Type B pancreatic cell (in vitro differentiated cells): ENCODE results near the gene SLC66A1. TPM values are rescaled to one million over a fixed set of nuclear protein-coding genes. Genes with fewer than 3 reads are reported as not detected.

Source experiments
- DNase-seq: peaks from one replicate; pipeline ENCODE4 v3.0.0; 2021; ENCODE audit warnings: mixed read lengths; ENCODE audit not compliant: unreplicated experiment; ENCODE audit errors: extremely low spot score
- H3K27ac Mint-ChIP-seq: 2 replicates; pipeline ENCODE4 v1.8.0; 2021; ENCODE audit warnings: mild to moderate bottlenecking, mixed read lengths
- H3K27me3 Mint-ChIP-seq: 2 replicates; pipeline ENCODE4 v1.8.0; 2021; ENCODE audit warnings: mixed read lengths
- H3K36me3 Mint-ChIP-seq: 2 replicates; pipeline ENCODE4 v1.8.0; 2021; ENCODE audit warnings: mixed read lengths
- H3K4me1 Mint-ChIP-seq: one replicate; pipeline ENCODE4 v1.8.0; 2021; ENCODE audit warnings: mixed read lengths; ENCODE audit not compliant: unreplicated experiment
- H3K4me3 Mint-ChIP-seq: 2 replicates; pipeline ENCODE4 v1.8.0; 2021; ENCODE audit warnings: mild to moderate bottlenecking, mixed read lengths
- H3K9me3 Mint-ChIP-seq: 2 replicates; pipeline ENCODE4 v1.8.0; 2021; ENCODE audit warnings: mixed read lengths
- total RNA-seq: library from RNA; stranded (reverse); gene quantifications from 2 replicates; pipeline ENCODE4 v1.2.1, GENCODE V29; 2021; ENCODE audit warnings: low replicate concordance
- TF ChIP-seq, protein P1 (sequence below): fragments of 200-600 bp; sonication (generic); conservative IDR thresholded peaks from 2 replicates; pipeline ENCODE4 v1.5.0; 2021; ENCODE audit warnings: antibody characterized with exemption, mild to moderate bottlenecking

Gene SLC66A1
- total RNA-seq, 1 donor from 2014 or later = 24.1 TPM

DNA sequence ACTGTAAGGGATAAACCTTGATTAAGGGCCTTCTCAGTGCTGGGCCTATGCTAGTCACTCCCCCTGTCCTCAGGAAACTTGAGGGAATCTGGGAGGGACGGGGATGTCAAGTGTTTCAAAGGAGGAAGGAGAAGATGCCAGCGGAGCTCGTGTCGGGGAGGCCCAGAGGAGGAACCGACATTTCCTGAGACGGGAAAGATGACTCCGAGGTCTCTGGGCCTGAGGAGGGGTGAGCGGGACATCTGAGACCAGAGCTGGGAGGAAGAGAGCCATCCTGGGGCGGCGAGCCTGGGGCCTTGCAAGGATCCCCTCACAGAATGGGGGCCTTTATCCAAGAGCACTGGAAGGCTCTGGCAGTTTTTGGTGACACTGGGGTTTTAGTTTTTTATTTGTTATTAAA lies 10.4 kb downstream of the SLC66A1 start:
- no peaks in the 10 kb centered on the region for H3K9me3 Mint-ChIP-seq
- DNase-seq = no peak
- no peak overlapping the region for H3K27ac Mint-ChIP-seq
- peaks cover 10% of the 10 kb centered on the region for H3K36me3 Mint-ChIP-seq
- H3K4me1 Mint-ChIP-seq = no peaks in the 10 kb centered on the region
- no peaks in the 10 kb centered on the region for H3K27me3 Mint-ChIP-seq
- no peak overlapping the region for H3K4me3 Mint-ChIP-seq
- TF ChIP-seq, protein P1, sequence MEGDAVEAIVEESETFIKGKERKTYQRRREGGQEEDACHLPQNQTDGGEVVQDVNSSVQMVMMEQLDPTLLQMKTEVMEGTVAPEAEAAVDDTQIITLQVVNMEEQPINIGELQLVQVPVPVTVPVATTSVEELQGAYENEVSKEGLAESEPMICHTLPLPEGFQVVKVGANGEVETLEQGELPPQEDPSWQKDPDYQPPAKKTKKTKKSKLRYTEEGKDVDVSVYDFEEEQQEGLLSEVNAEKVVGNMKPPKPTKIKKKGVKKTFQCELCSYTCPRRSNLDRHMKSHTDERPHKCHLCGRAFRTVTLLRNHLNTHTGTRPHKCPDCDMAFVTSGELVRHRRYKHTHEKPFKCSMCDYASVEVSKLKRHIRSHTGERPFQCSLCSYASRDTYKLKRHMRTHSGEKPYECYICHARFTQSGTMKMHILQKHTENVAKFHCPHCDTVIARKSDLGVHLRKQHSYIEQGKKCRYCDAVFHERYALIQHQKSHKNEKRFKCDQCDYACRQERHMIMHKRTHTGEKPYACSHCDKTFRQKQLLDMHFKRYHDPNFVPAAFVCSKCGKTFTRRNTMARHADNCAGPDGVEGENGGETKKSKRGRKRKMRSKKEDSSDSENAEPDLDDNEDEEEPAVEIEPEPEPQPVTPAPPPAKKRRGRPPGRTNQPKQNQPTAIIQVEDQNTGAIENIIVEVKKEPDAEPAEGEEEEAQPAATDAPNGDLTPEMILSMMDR = no peak

GRCh38 chr1:19323987-19324664 lies 12.0 kb downstream of the SLC66A1 start:
- Mint-ChIP-seq H3K4me3 (no peak overlapping the region), H3K27me3 (no peaks in the 10 kb centered on the region), H3K4me1 (no peaks in the 10 kb centered on the region), H3K27ac (no peak overlapping the region), H3K36me3 (peaks cover 3% of the 10 kb centered on the region), H3K9me3 (no peaks in the 10 kb centered on the region)
- no peak for DNase-seq
- TF ChIP-seq, protein P1 = no peak

GRCh38 chr1:19324665-19324990 lies 12.5 kb downstream of the SLC66A1 start:
- H3K27me3 Mint-ChIP-seq = no peaks in the 10 kb centered on the region
- TF ChIP-seq, protein P1 = no peak
- DNase-seq = no peak
- no peaks in the 10 kb centered on the region for H3K9me3 Mint-ChIP-seq
- H3K27ac Mint-ChIP-seq = no peak overlapping the region
- H3K4me1 Mint-ChIP-seq = no peaks in the 10 kb centered on the region
- H3K36me3 Mint-ChIP-seq = peaks cover 3% of the 10 kb centered on the region
- H3K4me3 Mint-ChIP-seq = no peak overlapping the region

DNA sequence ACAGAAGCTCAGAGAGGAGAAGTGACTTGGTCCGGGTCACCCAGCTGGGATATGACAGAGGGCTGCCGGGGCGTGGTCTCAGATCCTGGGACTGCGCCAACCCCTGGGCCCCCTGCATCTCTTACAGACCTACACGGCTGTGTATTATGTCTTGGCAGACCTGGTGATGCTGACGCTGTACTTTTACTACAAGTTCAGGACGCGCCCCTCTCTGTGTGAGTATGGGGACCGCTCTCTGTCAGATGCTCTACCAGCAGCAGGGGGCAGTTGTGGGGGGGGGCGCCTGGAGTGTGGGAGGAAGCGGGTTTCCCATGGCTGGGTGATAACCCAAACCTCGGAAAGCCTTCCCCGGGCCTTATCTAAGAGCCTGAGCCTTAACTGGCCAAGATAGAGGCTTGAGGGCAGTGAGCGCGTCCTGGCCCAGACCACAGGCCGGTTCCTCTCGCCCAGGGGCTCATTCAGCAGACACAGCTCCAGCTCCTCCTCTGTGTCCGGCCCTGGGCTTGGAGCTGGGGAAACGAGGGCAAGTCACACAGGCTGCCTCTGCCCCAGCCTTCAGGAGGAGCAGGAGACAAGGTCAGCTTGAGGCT lies 13.3 kb downstream of the SLC66A1 start:
- TF ChIP-seq, protein P1 = no peak
- no peak for DNase-seq
- H3K27me3 Mint-ChIP-seq = no peaks in the 10 kb centered on the region
- no peak overlapping the region for H3K27ac Mint-ChIP-seq
- H3K9me3 Mint-ChIP-seq = no peaks in the 10 kb centered on the region
- H3K4me1 Mint-ChIP-seq = no peaks in the 10 kb centered on the region
- no peak overlapping the region for H3K4me3 Mint-ChIP-seq
- peaks cover 4% of the 10 kb centered on the region for H3K36me3 Mint-ChIP-seq

DNA sequence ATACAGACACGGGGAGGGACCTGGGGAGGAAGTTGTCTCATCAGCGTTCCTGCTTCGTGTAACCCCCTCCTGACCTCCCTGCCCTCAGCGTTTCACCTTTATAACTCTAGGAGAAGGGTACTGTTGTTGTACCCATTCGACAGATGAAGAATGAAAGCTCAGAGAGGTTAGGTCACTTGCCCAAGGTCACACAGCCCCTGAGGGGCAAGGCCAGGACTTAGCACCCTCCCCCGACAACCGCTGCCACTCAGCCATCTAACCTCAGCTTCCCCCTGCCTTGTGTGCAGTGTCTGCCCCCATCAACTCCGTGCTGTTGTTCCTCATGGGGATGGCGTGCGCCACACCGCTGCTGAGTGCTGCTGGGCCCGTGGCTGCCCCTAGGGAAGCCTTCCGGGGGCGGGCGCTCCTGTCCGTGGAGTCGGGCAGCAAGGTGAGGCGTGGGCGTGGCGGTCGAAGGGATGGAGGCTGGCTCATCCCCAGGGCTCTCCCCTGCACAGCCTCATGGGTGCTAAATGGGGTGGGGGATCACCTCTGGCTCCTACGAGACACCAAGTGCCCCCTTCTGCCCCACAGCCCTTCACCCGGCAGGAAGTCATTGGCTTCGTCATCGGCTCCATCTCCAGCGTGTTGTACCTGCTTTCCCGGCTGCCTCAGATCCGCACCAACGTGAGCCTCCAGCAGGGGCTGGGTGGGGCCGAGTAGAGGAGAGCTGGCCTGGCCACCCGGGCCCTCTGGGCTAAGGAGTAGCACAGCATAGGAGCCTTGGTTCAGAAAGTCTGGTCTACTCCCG lies 14.0 kb downstream of the SLC66A1 start:
- no peaks in the 10 kb centered on the region for H3K9me3 Mint-ChIP-seq
- H3K4me1 Mint-ChIP-seq = no peaks in the 10 kb centered on the region
- H3K4me3 Mint-ChIP-seq = no peak overlapping the region
- H3K27ac Mint-ChIP-seq = no peak overlapping the region
- TF ChIP-seq, protein P1 = no peak
- DNase-seq = no peak
- peaks cover 4% of the 10 kb centered on the region for H3K36me3 Mint-ChIP-seq
- no peaks in the 10 kb centered on the region for H3K27me3 Mint-ChIP-seq
